GM19043 (cell line): ENCODE results near the gene TLDC2.
A peak's percentile ranks its signal among the peaks of the same experiment; 100 is the strongest.
"Not testable (repeated sequence)": the region's sequence is repeated elsewhere in the genome, so short reads cannot be mapped to it uniquely, and the experiment has no call there.

Source experiments
- ATAC-seq: cut with Tn5 transposase; IDR thresholded peaks from one replicate; pipeline ENCODE4 v1.9.1; 2021; ENCODE audit warnings: low read depth; ENCODE audit not compliant: unreplicated experiment

The TLDC2 gene

GRCh38 chr20:36866681-36867495 lies 9.1 kb upstream of the TLDC2 start:
- ATAC-seq = no peak

DNA sequence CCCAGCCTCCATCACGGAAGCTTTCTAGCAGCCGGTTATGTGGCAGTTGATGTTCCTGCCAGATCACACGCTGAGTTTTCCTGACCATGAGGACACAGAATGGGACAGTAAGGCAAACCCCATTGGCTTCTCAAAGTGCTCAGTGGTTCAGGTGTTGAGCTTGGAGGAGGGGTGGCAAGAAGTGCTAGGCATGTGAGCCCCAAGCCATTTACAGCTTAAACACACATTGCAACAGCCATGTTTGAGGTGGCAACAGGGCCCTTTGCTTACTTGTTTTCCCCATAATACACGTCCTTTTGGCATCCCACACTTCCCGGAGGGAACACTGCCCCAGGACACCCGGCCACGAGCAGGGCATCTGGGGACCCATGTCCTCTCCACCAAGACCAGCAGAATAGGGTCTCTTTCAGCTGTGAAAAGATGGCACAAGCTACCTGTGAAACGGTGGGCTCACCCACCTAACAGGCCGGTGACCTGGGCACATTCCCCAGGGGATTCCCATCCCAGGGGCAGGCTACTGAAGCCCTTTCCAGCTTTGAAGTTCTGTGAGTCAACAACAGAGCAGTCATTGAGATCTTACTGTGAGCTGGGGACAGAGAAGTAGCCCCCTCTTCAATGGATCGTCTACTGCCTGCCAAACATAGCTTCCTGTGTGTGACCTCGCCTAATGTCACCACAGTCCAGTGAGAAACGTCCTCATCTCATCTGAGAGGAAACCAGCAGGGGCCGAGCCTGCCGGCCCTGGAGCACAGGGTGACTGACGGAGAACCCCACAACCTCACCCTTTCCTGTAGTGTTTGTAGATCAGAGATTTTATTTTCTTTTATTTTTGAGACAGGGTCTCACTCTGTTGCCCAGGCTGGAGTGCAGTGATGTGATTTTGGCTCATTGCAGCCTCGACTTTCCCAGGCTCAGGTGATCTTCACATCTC lies 4.0 kb upstream of the TLDC2 start:
- no peak for ATAC-seq

GRCh38 chr20:36872852-36873251 lies 3.1 kb upstream of the TLDC2 start:
- no peak for ATAC-seq

DNA sequence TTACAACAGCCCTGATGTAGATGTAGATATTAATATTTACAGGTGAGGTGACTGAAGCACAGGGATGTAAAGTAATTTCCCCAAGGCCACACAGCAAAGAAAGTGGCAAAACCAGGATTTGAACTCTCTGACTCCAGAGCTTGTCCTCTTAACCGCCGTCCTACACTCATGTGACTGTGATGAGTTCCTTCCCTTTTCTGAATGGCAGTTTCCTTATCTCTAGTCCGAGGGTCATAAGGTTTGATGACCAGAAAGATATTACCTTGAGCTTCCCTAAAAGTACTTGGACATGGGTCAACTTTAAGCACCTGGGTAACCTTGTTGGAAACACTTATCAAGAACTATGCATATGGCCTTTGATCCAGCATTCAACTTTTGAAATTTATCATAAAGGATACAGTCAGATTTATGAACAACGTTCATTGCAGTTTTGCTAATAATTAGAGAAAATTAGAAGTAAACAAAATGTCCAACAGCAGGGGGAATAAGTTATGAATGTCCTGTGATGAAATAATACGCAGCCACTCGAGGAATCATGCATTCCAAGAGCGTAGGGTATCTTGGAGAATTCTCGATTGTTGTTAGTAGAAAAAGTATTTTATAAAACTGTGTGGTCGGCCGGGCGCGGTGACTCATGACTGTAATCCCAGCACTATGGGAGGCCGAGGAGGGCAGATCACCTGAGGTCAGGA lies 2.3 kb upstream of the TLDC2 start:
- ATAC-seq = no peak

- ATAC-seq = not testable (repeated sequence)
Observed at GRCh38 chr20:36875093-36875492, 845 bp upstream of the TLDC2 start.

DNA sequence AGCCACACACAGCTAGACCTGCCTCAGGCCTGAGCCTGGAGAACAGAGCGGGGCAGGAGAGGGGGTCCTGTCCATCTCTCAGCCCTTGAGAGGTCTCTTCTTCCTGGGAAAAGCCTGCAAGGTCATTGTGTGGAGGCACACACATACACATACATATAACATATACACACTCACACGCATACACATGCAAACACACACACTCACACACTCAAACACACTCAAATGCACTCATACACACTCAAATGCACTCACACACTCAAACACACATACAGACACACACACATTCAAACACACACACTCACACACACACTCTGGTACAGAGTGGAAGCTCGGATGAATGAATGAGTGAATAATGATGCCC lies 515 bp downstream of the TLDC2 start:
- ATAC-seq = no peak

GRCh38 chr20:36878941-36879340 lies 3.0 kb downstream of the TLDC2 start:
- no peak for ATAC-seq

- ATAC-seq = no peak
Observed at GRCh38 chr20:36880741-36881250, 4.9 kb downstream of the TLDC2 start.

DNA sequence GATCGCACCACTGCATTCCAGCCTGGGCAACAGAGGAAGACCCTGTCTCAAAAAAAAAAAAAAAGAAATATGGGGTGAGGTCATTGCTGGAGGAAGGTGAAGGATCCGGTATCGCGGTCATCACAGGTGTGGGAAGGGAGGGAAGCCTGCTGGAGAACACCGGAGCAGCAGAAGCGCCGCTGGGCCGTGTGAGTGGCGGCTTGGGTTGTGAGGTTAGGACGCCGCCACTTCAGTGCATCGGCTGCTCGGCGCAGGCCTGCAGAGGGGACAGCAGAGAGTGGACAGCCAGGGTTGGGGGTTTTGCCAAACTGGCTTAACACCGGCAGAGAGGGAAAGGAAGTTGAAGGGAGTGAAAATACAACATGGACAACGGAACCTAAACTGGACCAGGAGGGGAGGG lies 5.4 kb downstream of the TLDC2 start:
- no peak for ATAC-seq

GRCh38 chr20:36881888-36882287 lies 6.0 kb downstream of the TLDC2 start:
- no peak for ATAC-seq

DNA sequence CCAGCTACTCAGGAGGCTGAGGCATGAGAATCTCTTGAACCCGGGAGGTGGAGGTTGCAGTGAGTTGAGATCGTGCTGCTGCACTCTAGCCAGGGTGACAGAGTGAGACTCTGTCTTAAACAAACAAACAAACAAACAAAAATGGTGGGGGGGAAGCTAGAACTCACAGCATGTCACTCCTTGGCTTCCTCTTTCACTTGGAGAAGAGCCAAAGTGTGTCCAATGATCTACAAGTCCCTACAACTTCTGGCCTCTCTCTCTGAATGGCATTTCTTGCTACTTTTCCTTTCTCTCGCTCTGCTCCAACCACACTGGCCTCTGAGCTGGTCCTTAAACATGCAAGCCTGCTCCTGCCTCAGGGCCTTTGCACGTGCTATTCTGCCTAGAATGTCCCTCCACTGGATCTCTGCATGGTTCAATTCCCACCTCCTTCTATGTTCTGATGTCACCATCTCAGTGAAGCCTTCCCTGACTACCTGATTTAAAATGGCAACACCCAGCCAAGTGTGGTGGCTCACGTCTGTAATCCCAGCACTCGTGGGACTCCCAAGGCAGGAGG lies 8.1 kb downstream of the TLDC2 start:
- ATAC-seq = no peak

- no peak for ATAC-seq
Observed at GRCh38 chr20:36885356-36885755, 9.4 kb downstream of the TLDC2 start.

GRCh38 chr20:36886859-36887751 lies 11.2 kb downstream of the TLDC2 start:
- ATAC-seq = peak; percentile 53

DNA sequence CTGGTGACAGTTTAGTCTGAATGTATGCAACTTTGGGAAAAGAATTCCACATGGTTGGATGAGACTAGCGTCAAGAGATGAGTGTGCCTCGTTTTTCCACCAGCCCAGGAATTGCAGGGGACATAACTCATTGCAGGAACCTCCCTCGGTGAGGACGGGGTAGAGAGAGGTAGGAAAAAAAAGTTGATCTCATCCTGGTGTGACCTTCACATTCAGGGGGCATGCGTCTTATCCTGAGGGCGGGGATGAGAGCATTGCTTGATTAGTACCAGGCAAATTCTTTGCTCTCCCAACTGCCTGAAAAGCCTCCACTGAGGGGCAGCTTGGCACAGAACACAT lies 11.8 kb downstream of the TLDC2 start:
- no peak for ATAC-seq

- no peak for ATAC-seq
Observed at GRCh38 chr20:36888880-36889516, 13.1 kb downstream of the TLDC2 start.

- no peak for ATAC-seq
Observed at GRCh38 chr20:36890586-36890985, 14.6 kb downstream of the TLDC2 start.

GRCh38 chr20:36891211-36891610 lies 15.3 kb downstream of the TLDC2 start:
- no peak for ATAC-seq

DNA sequence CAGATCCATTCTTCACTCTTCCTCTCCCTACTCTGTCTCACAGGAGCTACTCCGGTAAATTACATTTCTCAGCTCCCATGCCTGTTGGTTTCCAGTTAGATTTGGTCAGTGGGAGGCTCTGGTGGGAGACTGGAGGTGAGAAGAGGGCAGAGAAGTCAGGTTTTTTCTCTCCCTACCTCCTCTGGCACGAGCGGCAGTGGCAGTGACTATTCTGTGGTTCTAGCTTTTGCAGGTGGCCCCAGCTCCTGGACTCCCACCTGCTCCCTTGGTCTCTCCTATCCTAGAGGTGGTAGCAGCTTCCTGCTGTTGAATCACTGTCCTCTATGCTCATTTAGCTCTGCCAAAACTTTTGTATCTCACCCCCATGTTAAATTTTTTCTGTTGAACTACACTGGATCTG lies 17.9 kb downstream of the TLDC2 start:
- no peak for ATAC-seq

DNA sequence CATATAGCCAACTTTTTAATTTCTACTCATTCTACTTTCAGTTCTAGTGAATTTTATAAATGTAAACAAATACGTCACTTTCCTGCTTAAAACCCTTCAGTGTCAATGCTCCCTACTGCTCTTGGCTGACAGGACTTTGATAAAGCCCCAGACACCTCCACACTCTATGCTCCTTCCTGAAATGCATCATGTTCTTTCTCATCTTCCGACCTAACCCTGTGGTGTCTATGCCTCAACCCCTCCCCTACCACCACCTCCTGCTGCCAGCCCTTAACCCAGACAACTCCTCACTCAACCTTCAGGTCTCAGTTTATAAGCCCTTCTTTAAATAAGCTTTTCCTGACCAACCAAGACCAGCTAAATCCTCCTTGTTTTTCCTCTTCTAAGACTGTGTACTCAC lies 19.1 kb downstream of the TLDC2 start:
- ATAC-seq = no peak
